A549 (cell line): Measurements from ENCODE around the gene ARL3. TPM values are rescaled to one million over a fixed set of nuclear protein-coding genes. Genes with fewer than 3 reads are reported as not detected.

Experiments
- ATAC-seq, 2 experiments: fragments of 200-7000 bp in 1 of 2; fragments of >200 bp in 1 of 2; cut with Nextera tagmentation in 1 of 2; cut with Tn5 transposase in 1 of 2; 3 replicates each; pipeline versions ENCODE4 v1.8.0 to v1.9.1; 2018 to 2020; ENCODE audit warnings: mild to moderate bottlenecking in 1 of 2, moderate library complexity in 1 of 2
- CTCF ChIA-PET: fragments of 300-600 bp; sonication (Branson Sonifier 250); formaldehyde crosslinking; extraction: SDS; loops from one replicate; lab custom pipeline; 2021; ENCODE audit warnings: antibody characterized with exemption, inconsistent platforms; lab: Yijun Ruan, JAX
- POLR2A ChIA-PET: fragments of 350-600 bp; formaldehyde crosslinking; extraction: SDS; loops from one replicate; lab custom pipeline; 2021; ENCODE audit warnings: antibody characterized with exemption, inconsistent platforms; lab: Yijun Ruan, JAX
- DNase-seq, 2 experiments: peaks; one replicate each; pipeline versions ENCODE4 v3.0.0 to v3.0.0-alpha.2; 2011 to 2016; ENCODE audit warnings: low read depth in 1 of 2, low spot score in 1 of 2
- FAIRE-seq: peaks from 2 replicates; lab custom pipeline; 2011; peaks lifted over from hg19 to GRCh38; lab: Jason Lieb, UNC
- H3K27ac ChIP-seq, 2 experiments: fragments of >200 bp; sonication (Bioruptor Twin); formaldehyde crosslinking; 3 replicates each; pipeline ENCODE4 v1.5.1; 2016 to 2017
- H3K4me1 ChIP-seq: fragments of >200 bp; sonication (Bioruptor Twin); formaldehyde crosslinking; 3 replicates; pipeline ENCODE4 v1.6.1; 2016
- H3K4me2 ChIP-seq: fragments of >200 bp; sonication (Bioruptor Twin); formaldehyde crosslinking; 3 replicates; pipeline ENCODE4 v1.6.1; 2016
- H3K4me3 ChIP-seq: fragments of >200 bp; sonication (Bioruptor Twin); formaldehyde crosslinking; 3 replicates; pipeline ENCODE4 v1.5.1; 2016
- H3K9me3 ChIP-seq: fragments of >200 bp; sonication (Bioruptor Twin); formaldehyde crosslinking; 3 replicates; pipeline ENCODE4 v1.6.1; 2016
- CBX2 ChIP-seq: fragments of 200-600 bp; sonication (generic); IDR thresholded peaks from 2 replicates; pipeline ENCODE4 v1.6.1; 2016; ENCODE audit warnings: low read depth, mild to moderate bottlenecking, borderline replicate concordance
- CBX8 ChIP-seq: fragments of 200-600 bp; sonication (generic); IDR thresholded peaks from 2 replicates; pipeline ENCODE4 v1.6.1; 2016
- CEBPB ChIP-seq, 2 experiments: fragments of >200 bp in 1 of 2; sonication (Bioruptor Twin) in 1 of 2; formaldehyde crosslinking in 1 of 2; IDR thresholded peaks; 2 replicates each; pipeline ENCODE4 v1.6.1; 2012 to 2016
- CHD2 ChIP-seq: fragments of 150-350 bp; IDR thresholded peaks from 2 replicates; pipeline ENCODE4 v1.6.1; 2014; ENCODE audit warnings: low read length; ENCODE audit not compliant: partially characterized antibody
- FOSB ChIP-seq: fragments of 250-450 bp; sonication (Bioruptor Pico); IDR thresholded peaks from 2 replicates; pipeline ENCODE4 v1.5.0; 2020; ENCODE audit warnings: mild to moderate bottlenecking, moderate library complexity
- FOSL2 ChIP-seq, 2 experiments: fragments of 450-650 bp in 1 of 2; fragments of >200 bp in 1 of 2; sonication (Bioruptor Twin) in 1 of 2; formaldehyde crosslinking; IDR thresholded peaks; 2 replicates each; pipeline versions ENCODE4 v1.5.0 to v1.6.1; 2016 to 2020; ENCODE audit warnings: mild to moderate bottlenecking in 1 of 2, moderate library complexity in 1 of 2
- HES2 ChIP-seq: fragments of >200 bp; sonication (Bioruptor Twin); formaldehyde crosslinking; IDR thresholded peaks from 2 replicates; pipeline ENCODE4 v1.6.1; 2016
- HEYL ChIP-seq: fragments of 250-450 bp; sonication (Bioruptor Pico); IDR thresholded peaks from 2 replicates; pipeline ENCODE4 v1.8.0; 2021; ENCODE audit warnings: mild to moderate bottlenecking, moderate library complexity
- HOXB5 ChIP-seq: fragments of 250-450 bp; sonication (Bioruptor Pico); IDR thresholded peaks from 2 replicates; pipeline ENCODE4 v1.5.0; 2020; ENCODE audit warnings: mild to moderate bottlenecking, moderate library complexity
- JUN ChIP-seq, 2 experiments: fragments of >200 bp; sonication (Bioruptor Twin); formaldehyde crosslinking; IDR thresholded peaks; 2 replicates in 1 of 2; 3 replicates in 1 of 2; pipeline ENCODE4 v1.6.1; 2016 to 2017
- KDM5A ChIP-seq: fragments of 200-600 bp; sonication (generic); IDR thresholded peaks from 2 replicates; pipeline ENCODE4 v1.6.1; 2016; ENCODE audit warnings: antibody characterized with exemption, mild to moderate bottlenecking
- MAFK ChIP-seq: fragments of 450-650 bp; IDR thresholded peaks from 2 replicates; pipeline ENCODE4 v1.6.1; 2014; ENCODE audit not compliant: partially characterized antibody
- MAX ChIP-seq: IDR thresholded peaks from 2 replicates; pipeline ENCODE4 v1.6.1; 2012
- MYC ChIP-seq: IDR thresholded peaks from 2 replicates; pipeline ENCODE4 v1.6.1; 2012; ENCODE audit warnings: mild to moderate bottlenecking, inconsistent platforms, low read length, improper control_type of control experiment, borderline replicate concordance
- NR3C1 ChIP-seq: fragments of >200 bp; sonication (Bioruptor Twin); formaldehyde crosslinking; IDR thresholded peaks from 3 replicates; pipeline ENCODE4 v1.6.1; 2017
- POLR2A ChIP-seq: IDR thresholded peaks from 2 replicates; pipeline ENCODE4 v1.6.1; 2012; ENCODE audit warnings: mild to moderate bottlenecking, low read length
- RAD21 ChIP-seq, 2 experiments: fragments of >200 bp in 1 of 2; sonication (Bioruptor Twin) in 1 of 2; formaldehyde crosslinking in 1 of 2; IDR thresholded peaks in 1 of 2; conservative IDR thresholded peaks in 1 of 2; 2 replicates in 1 of 2; 3 replicates in 1 of 2; pipeline ENCODE4 v1.6.1; 2012 to 2018; ENCODE audit warnings: inconsistent platforms in 1 of 2
- RARB ChIP-seq: fragments of 250-450 bp; sonication (Bioruptor Pico); IDR thresholded peaks from 2 replicates; pipeline ENCODE4 v1.8.0; 2021; ENCODE audit warnings: mild to moderate bottlenecking, moderate library complexity
- REST ChIP-seq: fragments of 200-600 bp; sonication (generic); IDR thresholded peaks from 2 replicates; pipeline ENCODE4 v1.6.1; 2016; ENCODE audit warnings: antibody characterized with exemption, mild to moderate bottlenecking, moderate library complexity
- SREBF2 ChIP-seq: fragments of 450-650 bp; IDR thresholded peaks from 2 replicates; pipeline ENCODE4 v1.6.1; 2014; ENCODE audit warnings: mild to moderate bottlenecking, moderate library complexity
- TP53 ChIP-seq: fragments of 250-450 bp; sonication (Bioruptor Pico); IDR thresholded peaks from 2 replicates; pipeline ENCODE4 v1.5.0; 2021; ENCODE audit warnings: mild to moderate bottlenecking, moderate library complexity
- ZC3H11A ChIP-seq: fragments of 450-650 bp; IDR thresholded peaks from 2 replicates; pipeline ENCODE4 v1.6.1; 2014; ENCODE audit warnings: antibody characterized with exemption, mild to moderate bottlenecking
- WGBS: methylation state at CpG from one replicate; pipeline ENCODE4 v1.1.6; 2017; ENCODE audit errors: missing lambda C conversion rate; 5-methylcytosine and 5-hydroxymethylcytosine counted together
- polyA plus RNA-seq, 4 experiments: library from polyadenylated mRNA; depleted of rRNA in 3 of 4; stranded (reverse); fragments of >200 nt; fragmentation: RNase III in 1 of 4; extraction: RNeasy Plus Mini Kit Qiagen cat#74134 plus additional on column Dnase treatment in 1 of 4; gene quantifications; 2 replicates in 3 of 4; 3 replicates in 1 of 4; pipeline ENCODE4 v1.2.3, GENCODE V29; 2011 to 2017
- TF ChIP-seq, protein P1 (sequence below): fragments of >200 bp; sonication (Bioruptor Twin); formaldehyde crosslinking; IDR thresholded peaks from 3 replicates; pipeline ENCODE4 v1.6.1; 2016
- TF ChIP-seq, protein P2 (sequence below): fragments of 150-350 bp; IDR thresholded peaks from 2 replicates; pipeline ENCODE4 v1.6.1; 2014; ENCODE audit warnings: low read depth, mild to moderate bottlenecking, low read length
- TF ChIP-seq, protein P3 (sequence below): fragments of 450-650 bp; IDR thresholded peaks from 2 replicates; pipeline ENCODE4 v1.6.1; 2014; ENCODE audit warnings: antibody characterized with exemption
- TF ChIP-seq, protein P4 (sequence below): fragments of >200 bp; sonication (Bioruptor Twin); formaldehyde crosslinking; IDR thresholded peaks from 3 replicates; pipeline ENCODE4 v1.5.1; 2016

ARL3 gene
- polyA plus RNA-seq, 2 of the 4 experiments (the other 2 are of a cell fraction), result 20.2 to 21.3 TPM

- H3K4me2 ChIP-seq, result no peak overlapping the region
- H3K27ac ChIP-seq, result no peak overlapping the region
- no peak for DNase-seq
- CTCF ChIA-PET, result interaction anchor here (1.3 to 3.0 kb wide), 2 partner anchors 8 to 308 kb away, joined by 3 to 13 read pairs; no protein-coding TSS in a partner anchor
- no peak overlapping the region for H3K4me3 ChIP-seq
- TF ChIP-seq, protein P1, sequence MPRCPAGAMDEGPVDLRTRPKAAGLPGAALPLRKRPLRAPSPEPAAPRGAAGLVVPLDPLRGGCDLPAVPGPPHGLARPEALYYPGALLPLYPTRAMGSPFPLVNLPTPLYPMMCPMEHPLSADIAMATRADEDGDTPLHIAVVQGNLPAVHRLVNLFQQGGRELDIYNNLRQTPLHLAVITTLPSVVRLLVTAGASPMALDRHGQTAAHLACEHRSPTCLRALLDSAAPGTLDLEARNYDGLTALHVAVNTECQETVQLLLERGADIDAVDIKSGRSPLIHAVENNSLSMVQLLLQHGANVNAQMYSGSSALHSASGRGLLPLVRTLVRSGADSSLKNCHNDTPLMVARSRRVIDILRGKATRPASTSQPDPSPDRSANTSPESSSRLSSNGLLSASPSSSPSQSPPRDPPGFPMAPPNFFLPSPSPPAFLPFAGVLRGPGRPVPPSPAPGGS, result no peak
- TF ChIP-seq TP53 (CRISPR knock-in tag) (no peak), FOSL2 (IDR thresholded peaks at IDR 0.05) (no peak), FOSL2 (CRISPR knock-in tag; IDR thresholded peaks at IDR 0.05) (no peak), RARB (CRISPR knock-in tag) (no peak), HOXB5 (CRISPR knock-in tag) (no peak), MYC (no peak), CEBPB (IDR thresholded peaks at IDR 0.05) (no peak), SREBF2 (no peak), FOSB (CRISPR knock-in tag) (no peak), HES2 (no peak), CBX8 (no peak), JUN (IDR thresholded peaks at IDR 0.05) (no peak), CBX2 (no peak), CHD2 (no peak), HEYL (CRISPR knock-in tag) (no peak)
- TF ChIP-seq, protein P2, sequence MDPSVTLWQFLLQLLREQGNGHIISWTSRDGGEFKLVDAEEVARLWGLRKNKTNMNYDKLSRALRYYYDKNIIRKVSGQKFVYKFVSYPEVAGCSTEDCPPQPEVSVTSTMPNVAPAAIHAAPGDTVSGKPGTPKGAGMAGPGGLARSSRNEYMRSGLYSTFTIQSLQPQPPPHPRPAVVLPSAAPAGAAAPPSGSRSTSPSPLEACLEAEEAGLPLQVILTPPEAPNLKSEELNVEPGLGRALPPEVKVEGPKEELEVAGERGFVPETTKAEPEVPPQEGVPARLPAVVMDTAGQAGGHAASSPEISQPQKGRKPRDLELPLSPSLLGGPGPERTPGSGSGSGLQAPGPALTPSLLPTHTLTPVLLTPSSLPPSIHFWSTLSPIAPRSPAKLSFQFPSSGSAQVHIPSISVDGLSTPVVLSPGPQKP, result no peak
- WGBS, result 95% methylated on average over 4 of the region's 4 CpGs
- H3K9me3 ChIP-seq, result no peaks in the 10 kb centered on the region
- no peak for FAIRE-seq
- H3K4me1 ChIP-seq, result peaks cover 12% of the 10 kb centered on the region; the same call in 2 of the 3 replicates
- POLR2A ChIA-PET, result no interaction called here
- no peak for ATAC-seq
Measured at GRCh38 chr10:102761981-102762380, 47.8 kb upstream of the ARL3 start.

GRCh38 chr10:102759497-102760210 lies 45.5 kb upstream of the ARL3 start:
- H3K4me1 ChIP-seq, result 0 out of 3 replicates have a peak, but pooled peaks cover 6% of the 10 kb centered on the region
- no peaks in the 10 kb centered on the region for H3K9me3 ChIP-seq
- ChIA-PET CTCF (no interaction called here), POLR2A (no interaction called here)
- ATAC-seq (no peak), DNase-seq (no peak), FAIRE-seq (no peak)
- H3K4me3 ChIP-seq, result no peak overlapping the region
- TF ChIP-seq ZC3H11A (no peak), NR3C1 (no peak), FOSL2 (IDR thresholded peaks at IDR 0.05) (no peak), FOSL2 (CRISPR knock-in tag; IDR thresholded peaks at IDR 0.05) (no peak), RAD21 (conservative IDR thresholded peaks at IDR 0.05 in 1 of 2, IDR thresholded peaks at IDR 0.05 in 1 of 2) (no peak), POLR2A (no peak), RARB (CRISPR knock-in tag) (no peak), KDM5A (no peak), JUN (IDR thresholded peaks at IDR 0.05) (no peak), FOSB (CRISPR knock-in tag) (no peak), MAFK (no peak), REST (no peak), MAX (no peak), SREBF2 (no peak)
- TF ChIP-seq, protein P3, sequence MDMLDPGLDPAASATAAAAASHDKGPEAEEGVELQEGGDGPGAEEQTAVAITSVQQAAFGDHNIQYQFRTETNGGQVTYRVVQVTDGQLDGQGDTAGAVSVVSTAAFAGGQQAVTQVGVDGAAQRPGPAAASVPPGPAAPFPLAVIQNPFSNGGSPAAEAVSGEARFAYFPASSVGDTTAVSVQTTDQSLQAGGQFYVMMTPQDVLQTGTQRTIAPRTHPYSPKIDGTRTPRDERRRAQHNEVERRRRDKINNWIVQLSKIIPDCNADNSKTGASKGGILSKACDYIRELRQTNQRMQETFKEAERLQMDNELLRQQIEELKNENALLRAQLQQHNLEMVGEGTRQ, result no peak
- TF ChIP-seq, protein P4, sequence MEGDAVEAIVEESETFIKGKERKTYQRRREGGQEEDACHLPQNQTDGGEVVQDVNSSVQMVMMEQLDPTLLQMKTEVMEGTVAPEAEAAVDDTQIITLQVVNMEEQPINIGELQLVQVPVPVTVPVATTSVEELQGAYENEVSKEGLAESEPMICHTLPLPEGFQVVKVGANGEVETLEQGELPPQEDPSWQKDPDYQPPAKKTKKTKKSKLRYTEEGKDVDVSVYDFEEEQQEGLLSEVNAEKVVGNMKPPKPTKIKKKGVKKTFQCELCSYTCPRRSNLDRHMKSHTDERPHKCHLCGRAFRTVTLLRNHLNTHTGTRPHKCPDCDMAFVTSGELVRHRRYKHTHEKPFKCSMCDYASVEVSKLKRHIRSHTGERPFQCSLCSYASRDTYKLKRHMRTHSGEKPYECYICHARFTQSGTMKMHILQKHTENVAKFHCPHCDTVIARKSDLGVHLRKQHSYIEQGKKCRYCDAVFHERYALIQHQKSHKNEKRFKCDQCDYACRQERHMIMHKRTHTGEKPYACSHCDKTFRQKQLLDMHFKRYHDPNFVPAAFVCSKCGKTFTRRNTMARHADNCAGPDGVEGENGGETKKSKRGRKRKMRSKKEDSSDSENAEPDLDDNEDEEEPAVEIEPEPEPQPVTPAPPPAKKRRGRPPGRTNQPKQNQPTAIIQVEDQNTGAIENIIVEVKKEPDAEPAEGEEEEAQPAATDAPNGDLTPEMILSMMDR, result no peak
- WGBS, result 78% methylated on average over 3 of the region's 3 CpGs
- H3K27ac ChIP-seq, result no peak overlapping the region
- H3K4me2 ChIP-seq, result no peak overlapping the region
